Activated naive CD8-positive, alpha-beta T cell treated with anti-CD3 and anti-CD28 coated beads, Interleukin-2, amount 10 ng/mL, durations not matched to agents 7 days and 5 days (primary cell): ENCODE results near the gene RAB34. TPM values are rescaled to one million over a fixed set of nuclear protein-coding genes. Genes with fewer than 3 reads are reported as not detected.
"Not testable (repeated sequence)": the region's sequence is repeated elsewhere in the genome, so short reads cannot be mapped to it uniquely, and the experiment has no call there.

Experiments used
- ATAC-seq: fragments of 150-1000 bp; cut with Tn5 transposase; one replicate; pipeline ENCODE4 v1.10.0; 2021; ENCODE audit warnings: low read depth, moderate library complexity
- POLR2A ChIA-PET: fragments of 350-600 bp; sonication (Branson Sonifier 250); formaldehyde crosslinking; loops from one replicate; lab custom pipeline; 2021; ENCODE audit warnings: antibody characterized with exemption; lab: Charles Lee
- DNase-seq: peaks from one replicate; pipeline ENCODE4 v3.0.0; 2021
- H3K27ac Mint-ChIP-seq: one replicate; pipeline ENCODE4 v1.8.0; 2022; ENCODE audit warnings: mild to moderate bottlenecking, mixed read lengths
- H3K27me3 Mint-ChIP-seq: one replicate; pipeline ENCODE4 v1.8.0; 2022; ENCODE audit warnings: mild to moderate bottlenecking, moderate library complexity, mixed read lengths
- H3K36me3 Mint-ChIP-seq: one replicate; pipeline ENCODE4 v1.8.0; 2021; ENCODE audit warnings: mild to moderate bottlenecking, mixed read lengths
- H3K4me1 Mint-ChIP-seq: one replicate; pipeline ENCODE4 v1.8.0; 2021; ENCODE audit warnings: mixed read lengths
- H3K4me3 Mint-ChIP-seq: one replicate; pipeline ENCODE4 v1.8.0; 2022; ENCODE audit warnings: mild to moderate bottlenecking, moderate library complexity, mixed read lengths
- H3K9me3 Mint-ChIP-seq: one replicate; pipeline ENCODE4 v1.8.0; 2021; ENCODE audit warnings: mixed read lengths
- total RNA-seq, 2 experiments: library from RNA; stranded (reverse); gene quantifications; one replicate each; pipeline ENCODE4 v1.2.3, GENCODE V29; 2021

RAB34 gene
- total RNA-seq, 2 experiments from 2014 or later = 7.3 to 8.2 TPM

- Mint-ChIP-seq H3K36me3 (peaks cover 10% of the 10 kb centered on the region), H3K4me1 (peaks cover 15% of the 10 kb centered on the region)
These were observed 15.7 kb upstream of the RAB34 start for GRCh38 chr17:28733346-28733745.

GRCh38 chr17:28729950-28730330 is 12.3 kb upstream of the RAB34 start:
- no peak overlapping the region for H3K4me3 Mint-ChIP-seq

More at GRCh38 chr17:28733346-28733745, 15.7 kb upstream of the RAB34 start:
- H3K27me3 Mint-ChIP-seq = no peaks in the 10 kb centered on the region
- no peak for DNase-seq
- ATAC-seq = no peak
- no peaks in the 10 kb centered on the region for H3K9me3 Mint-ChIP-seq
- POLR2A ChIA-PET = interaction anchor here (1.4 kb wide), 1 partner anchor 10 kb away, joined by 4 read pairs; the partner anchor contains the start of gene TRAF4
- no peak overlapping the region for H3K4me3 Mint-ChIP-seq
- no peak overlapping the region for H3K27ac Mint-ChIP-seq

GRCh38 chr17:28728364-28729200 is 10.9 kb upstream of the RAB34 start, which contains the start of gene NEK8:
NEK8 (plus strand) TSS chr17:28728788; CDS start chr17:28728814, 26 bp downstream.
- peaks cover 30% of the 10 kb centered on the region for H3K4me1 Mint-ChIP-seq
- no peaks in the 10 kb centered on the region for H3K9me3 Mint-ChIP-seq
- H3K27me3 Mint-ChIP-seq = no peaks in the 10 kb centered on the region
- H3K27ac Mint-ChIP-seq = peak within 1 kb of the TSS; percentile 99
- peaks cover 10% of the 10 kb centered on the region for H3K36me3 Mint-ChIP-seq
- DNase-seq (peak; percentile 99), ATAC-seq (peak; percentile 31)
- H3K4me3 Mint-ChIP-seq = peak within 1 kb of the TSS; percentile 99
- POLR2A ChIA-PET = interaction anchor here (0.5 to 6.3 kb wide), 17 partner anchors 9 to 564 kb away, joined by 3 to 266 read pairs (median 5); partner anchors contain the start of genes DHRS13, FAM222B, PHF12 and PROCA1

More at GRCh38 chr17:28729950-28730330, 12.3 kb upstream of the RAB34 start:
- ATAC-seq = no peak
- Mint-ChIP-seq H3K36me3 (peaks cover 6% of the 10 kb centered on the region), H3K9me3 (no peaks in the 10 kb centered on the region), H3K27me3 (no peaks in the 10 kb centered on the region), H3K27ac (no peak overlapping the region), H3K4me1 (peaks cover 22% of the 10 kb centered on the region)
- no peak for DNase-seq
- POLR2A ChIA-PET = interaction anchor here (2.7 to 6.3 kb wide), 3 partner anchors 10 to 223 kb away, joined by 19 to 266 read pairs (median 53); partner anchors contain the start of genes PHF12 and TRAF4

GRCh38 chr17:28726627-28727491 is 9.2 kb upstream of the RAB34 start:
- DNase-seq (peak; percentile 94), ATAC-seq (peak; percentile 50)
- Mint-ChIP-seq H3K27me3 (no peaks in the 10 kb centered on the region), H3K9me3 (no peaks in the 10 kb centered on the region), H3K4me3 (peak overlapping the region; percentile 99), H3K4me1 (peaks cover 40% of the 10 kb centered on the region), H3K27ac (peak overlapping the region; percentile 99), H3K36me3 (peaks cover 12% of the 10 kb centered on the region)
- POLR2A ChIA-PET = interaction anchor here (0.6 to 6.3 kb wide), 29 partner anchors 8 to 1432 kb away, joined by 3 to 266 read pairs (median 5); partner anchors contain the start of genes BLTP2, DHRS13, FAM222B and FLOT2

- Mint-ChIP-seq H3K36me3 (peaks cover 18% of the 10 kb centered on the region), H3K9me3 (no peaks in the 10 kb centered on the region), H3K4me3 (peak within 1 kb of the TSS; percentile 99), H3K4me1 (peaks cover 45% of the 10 kb centered on the region), H3K27ac (peak within 1 kb of the TSS; percentile 99), H3K27me3 (no peaks in the 10 kb centered on the region)
- peak; percentile 60 for ATAC-seq
- DNase-seq = peak; percentile 88
- POLR2A ChIA-PET = interaction anchor here (0.7 to 6.3 kb wide), 21 partner anchors 9 to 413 kb away, joined by 3 to 266 read pairs (median 5); partner anchors contain the start of genes BLTP2, DHRS13, FLOT2 and PHF12
These were observed 8.6 kb upstream of the RAB34 start, which contains the start of gene TLCD1 for GRCh38 chr17:28726226-28726626. TLCD1 (minus strand) TSS chr17:28726233; CDS start chr17:28726097, 136 bp downstream.

GRCh38 chr17:28725660-28726225 is 8.1 kb upstream of the RAB34 start:
- POLR2A ChIA-PET = interaction anchor here (0.5 to 6.3 kb wide), 15 partner anchors 9 to 388 kb away, joined by 3 to 266 read pairs (median 5); partner anchors contain the start of genes BLTP2, DHRS13, PHF12 and PROCA1
- no peaks in the 10 kb centered on the region for H3K27me3 Mint-ChIP-seq
- peaks cover 47% of the 10 kb centered on the region for H3K4me1 Mint-ChIP-seq
- peaks cover 23% of the 10 kb centered on the region for H3K36me3 Mint-ChIP-seq
- H3K9me3 Mint-ChIP-seq = no peaks in the 10 kb centered on the region
- peak overlapping the region; percentile 93 for H3K27ac Mint-ChIP-seq
- ATAC-seq (peak; percentile 1), DNase-seq (no peak)
- peak overlapping the region; percentile 92 for H3K4me3 Mint-ChIP-seq

GRCh38 chr17:28725166-28725659 is 7.5 kb upstream of the RAB34 start:
- peak overlapping the region; percentile 93 for H3K27ac Mint-ChIP-seq
- H3K36me3 Mint-ChIP-seq = peaks cover 28% of the 10 kb centered on the region
- H3K4me1 Mint-ChIP-seq = peaks cover 50% of the 10 kb centered on the region
- DNase-seq (no peak), ATAC-seq (no peak)
- no peaks in the 10 kb centered on the region for H3K27me3 Mint-ChIP-seq
- peak overlapping the region; percentile 92 for H3K4me3 Mint-ChIP-seq
- POLR2A ChIA-PET = interaction anchor here (0.5 to 6.3 kb wide), 5 partner anchors 14 to 227 kb away, joined by 4 to 266 read pairs (median 36); partner anchors contain the start of genes PHF12, PROCA1 and TRAF4
- no peaks in the 10 kb centered on the region for H3K9me3 Mint-ChIP-seq

GRCh38 chr17:28724500-28725165 is 7.0 kb upstream of the RAB34 start:
- Mint-ChIP-seq H3K9me3 (no peaks in the 10 kb centered on the region), H3K27ac (peak overlapping the region; percentile 93), H3K36me3 (peaks cover 32% of the 10 kb centered on the region), H3K4me1 (peaks cover 47% of the 10 kb centered on the region), H3K27me3 (no peaks in the 10 kb centered on the region), H3K4me3 (peak overlapping the region; percentile 92)
- DNase-seq = no peak
- POLR2A ChIA-PET = interaction anchor here (1.4 to 6.3 kb wide), 3 partner anchors 13 to 169 kb away, joined by 4 to 266 read pairs (median 36); partner anchors contain the start of genes PROCA1 and TRAF4
- ATAC-seq = no peak

- H3K27ac Mint-ChIP-seq = peak overlapping the region; percentile 93
- peaks cover 47% of the 10 kb centered on the region for H3K4me1 Mint-ChIP-seq
- not testable (repeated sequence) for H3K9me3 Mint-ChIP-seq, ATAC-seq, DNase-seq, H3K27me3 Mint-ChIP-seq
- H3K4me3 Mint-ChIP-seq = peak overlapping the region; percentile 92
- POLR2A ChIA-PET = interaction anchor here (0.6 to 6.3 kb wide), 5 partner anchors 9 to 169 kb away, joined by 3 to 266 read pairs (median 36); partner anchors contain the start of genes PROCA1 and TRAF4
- peaks cover 32% of the 10 kb centered on the region for H3K36me3 Mint-ChIP-seq
These were observed 6.3 kb upstream of the RAB34 start for GRCh38 chr17:28723836-28724499.

- POLR2A ChIA-PET = interaction anchor here (0.6 to 5.0 kb wide), 3 partner anchors 9 to 200 kb away, joined by 3 to 50 read pairs (median 3); partner anchors contain the start of gene PROCA1
- DNase-seq (no peak), ATAC-seq (no peak)
- Mint-ChIP-seq H3K4me3 (peak overlapping the region; percentile 6), H3K4me1 (peaks cover 50% of the 10 kb centered on the region), H3K36me3 (peaks cover 32% of the 10 kb centered on the region), H3K27me3 (peaks cover 3% of the 10 kb centered on the region), H3K27ac (peak overlapping the region; percentile 93), H3K9me3 (no peaks in the 10 kb centered on the region)
These were observed 5.6 kb upstream of the RAB34 start for GRCh38 chr17:28723159-28723835.
